ENCODE data around the gene FOXR1. TPM values are rescaled to one million over a fixed set of nuclear protein-coding genes. Genes with fewer than 3 reads are reported as not detected.

FOXR1 gene
- total RNA-seq (not detected), polyA plus RNA-seq (not detected)
- long read RNA-seq, donor 1, result 0 reads
- long read RNA-seq, donor 2, result 0 reads

- WGBS, 3 donors, result 33 to 40% (median 38%) methylated on average over 16 to 33 of the region's 33 CpGs
- peaks cover 0 to 14% (median 6%) of the 10 kb centered on the region in 3 donors for H3K27me3 ChIP-seq (ENCODE audit: insufficient read depth in 3 of 3, low read length in 2 of 3)
- DNase-seq (no peak), ATAC-seq (no peak)
- H3K27ac ChIP-seq, result no peak within 1 kb of the TSS
- no peaks in the 10 kb centered on the region for H3K36me3 ChIP-seq (ENCODE audit: insufficient read depth in 1 of 2, low read depth in 1 of 2)
- TF ChIP-seq CTCF (IDR thresholded peaks at IDR 0.05), result no peak
- H3K4me3 ChIP-seq, result no peak within 1 kb of the TSS
- H3K9me3 ChIP-seq, result no peaks in the 10 kb centered on the region
- no peaks in the 10 kb centered on the region for H3K4me1 ChIP-seq
- intact Hi-C loops (cut with DNase I), result loop anchor here in 1 of 2 donors (5.0 kb wide), 1 partner anchor 34 kb away; no protein-coding TSS in a partner anchor
Observed at GRCh38 chr11:118971646-118972045, at the start of gene FOXR1. TSS of gene FOXR1 (plus strand) at chr11:118971761. CDS start at chr11:118971932, 171 bp downstream.

- WGBS, 3 donors, result 6 to 15% (median 8%) methylated on average over 15 to 20 of the region's 20 CpGs
- Histone ChIP-seq H3K36me3 (ENCODE audit: insufficient read depth in 1 of 2, low read depth in 1 of 2) (no peaks in the 10 kb centered on the region), H3K27ac (peak overlapping the region; percentile 98), H3K27me3 (ENCODE audit: insufficient read depth in 3 of 3, low read length in 2 of 3) (no peaks in the 10 kb centered on the region), H3K4me1 (peaks cover 62% of the 10 kb centered on the region), H3K4me3 (peak overlapping the region; percentile 96), H3K9me3 (no peaks in the 10 kb centered on the region)
- ATAC-seq (peak; percentile 54 to 67 (median 60)), DNase-seq (peak; percentile 89 to 95)
- no peak for TF ChIP-seq CTCF (IDR thresholded peaks at IDR 0.05)
- intact Hi-C loops (cut with DNase I), result no loop called here
Observed at GRCh38 chr11:118921929-118922744, 49.4 kb upstream of the FOXR1 start.

- peak overlapping the region; percentile 96 for H3K4me3 ChIP-seq
- H3K36me3 ChIP-seq (ENCODE audit: insufficient read depth in 1 of 2, low read depth in 1 of 2), result no peaks in the 10 kb centered on the region
- intact Hi-C loops (cut with DNase I), result no loop called here
- H3K27me3 ChIP-seq (ENCODE audit: insufficient read depth in 3 of 3, low read length in 2 of 3), result no peaks in the 10 kb centered on the region
- peak overlapping the region; percentile 98 for H3K27ac ChIP-seq
- H3K9me3 ChIP-seq, result no peaks in the 10 kb centered on the region
- DNase-seq (no peak), ATAC-seq (no peak)
- no peak for TF ChIP-seq CTCF (IDR thresholded peaks at IDR 0.05)
- peaks cover 59% of the 10 kb centered on the region for H3K4me1 ChIP-seq
- WGBS, 3 donors, result 30 to 36% (median 34%) methylated on average over 9 of the region's 9 CpGs
Observed at GRCh38 chr11:118922745-118923627, 48.6 kb upstream of the FOXR1 start.

- DNase-seq (no peak), ATAC-seq (no peak)
- H3K27me3 ChIP-seq (ENCODE audit: insufficient read depth in 3 of 3, low read length in 2 of 3), result no peaks in the 10 kb centered on the region
- intact Hi-C loops (cut with DNase I), result no loop called here
- WGBS, 3 donors, result 6 to 17% (median 12%) methylated on average over 7 of the region's 7 CpGs
- peaks cover 53% of the 10 kb centered on the region for H3K4me1 ChIP-seq
- peak overlapping the region; percentile 98 for H3K27ac ChIP-seq
- H3K9me3 ChIP-seq, result no peaks in the 10 kb centered on the region
- H3K36me3 ChIP-seq (ENCODE audit: insufficient read depth in 1 of 2, low read depth in 1 of 2), result no peaks in the 10 kb centered on the region
- peak overlapping the region; percentile 96 for H3K4me3 ChIP-seq
- no peak for TF ChIP-seq CTCF (IDR thresholded peaks at IDR 0.05)
Observed at GRCh38 chr11:118923721-118924587, 47.6 kb upstream of the FOXR1 start.

All from psoas muscle (tissue), 8 donors.